Astrocyte (in vitro differentiated cells and primary cell): Measurements from ENCODE around the gene PPP1R15B. TPM values are rescaled to one million over a fixed set of nuclear protein-coding genes. Genes with fewer than 3 reads are reported as not detected.

ENCODE experiments used
- DNase-seq: peaks from one replicate; pipeline ENCODE4 v3.0.0-alpha.2; 2010; ENCODE audit warnings: low read depth
- FAIRE-seq: peaks from 2 replicates; lab custom pipeline; 2011; peaks lifted over from hg19 to GRCh38; lab: Jason Lieb, UNC
- H2AFZ ChIP-seq: 2 replicates; pipeline ENCODE4 v1.6.0; 2012; ENCODE audit warnings: low read depth, low read length, inconsistent platforms
- H3K27ac ChIP-seq: 2 replicates; pipeline ENCODE4 v1.5.1; 2011; ENCODE audit warnings: low read depth, low read length, inconsistent platforms
- H3K27me3 ChIP-seq: 2 replicates; pipeline ENCODE4 v1.6.0; 2011; ENCODE audit warnings: low read length, inconsistent platforms; ENCODE audit not compliant: insufficient read depth
- H3K36me3 ChIP-seq: 2 replicates; pipeline ENCODE4 v1.5.1; 2011; ENCODE audit warnings: low read length, inconsistent platforms; ENCODE audit not compliant: insufficient read depth
- H3K4me1 ChIP-seq: 2 replicates; pipeline ENCODE4 v1.5.1; 2011; ENCODE audit warnings: low read length, inconsistent platforms; ENCODE audit not compliant: insufficient read depth
- H3K4me2 ChIP-seq: 2 replicates; pipeline ENCODE4 v1.6.0; 2012; ENCODE audit warnings: low read length, inconsistent platforms
- H3K4me3 ChIP-seq: 2 replicates; pipeline ENCODE4 v1.5.1; 2011; ENCODE audit warnings: low read depth, mild to moderate bottlenecking, low read length, inconsistent platforms; ENCODE audit not compliant: insufficient read depth
- H3K79me2 ChIP-seq: 2 replicates; pipeline ENCODE4 v1.6.0; 2012; ENCODE audit warnings: mild to moderate bottlenecking, low read length, inconsistent platforms; ENCODE audit not compliant: insufficient read depth
- H3K9ac ChIP-seq: 2 replicates; pipeline ENCODE4 v1.6.0; 2012; ENCODE audit warnings: mild to moderate bottlenecking, low read length, inconsistent platforms
- H3K9me3 ChIP-seq: 2 replicates; pipeline ENCODE4 v1.5.1; 2012; ENCODE audit warnings: low read depth, mild to moderate bottlenecking, low read length, inconsistent platforms; ENCODE audit not compliant: insufficient read depth
- H4K20me1 ChIP-seq: 2 replicates; pipeline ENCODE4 v1.6.0; 2012; ENCODE audit warnings: low read length, inconsistent platforms; ENCODE audit not compliant: insufficient read depth
- H3K27ac Mint-ChIP-seq: one replicate; pipeline ENCODE4 v1.8.0; 2021; ENCODE audit warnings: mild to moderate bottlenecking, mixed read lengths; ENCODE audit not compliant: unreplicated experiment
- H3K27me3 Mint-ChIP-seq: one replicate; pipeline ENCODE4 v1.8.0; 2021; ENCODE audit warnings: low read depth, mixed read lengths; ENCODE audit not compliant: unreplicated experiment
- H3K36me3 Mint-ChIP-seq: one replicate; pipeline ENCODE4 v1.8.0; 2021; ENCODE audit warnings: low read depth, mixed read lengths; ENCODE audit not compliant: unreplicated experiment
- H3K4me1 Mint-ChIP-seq: one replicate; pipeline ENCODE4 v1.8.0; 2021; ENCODE audit warnings: low read depth, mixed read lengths; ENCODE audit not compliant: unreplicated experiment
- H3K4me3 Mint-ChIP-seq: one replicate; pipeline ENCODE4 v1.8.0; 2021; ENCODE audit warnings: mild to moderate bottlenecking, moderate library complexity, mixed read lengths; ENCODE audit not compliant: unreplicated experiment
- H3K9me3 Mint-ChIP-seq: one replicate; pipeline ENCODE4 v1.8.0; 2021; ENCODE audit warnings: mild to moderate bottlenecking, mixed read lengths; ENCODE audit not compliant: unreplicated experiment
- EZH2 ChIP-seq: IDR thresholded peaks from 2 replicates; pipeline ENCODE4 v1.6.1; 2012; ENCODE audit warnings: mild to moderate bottlenecking, low read length, inconsistent platforms; ENCODE audit not compliant: insufficient read depth
- total RNA-seq: library from RNA; stranded (reverse); gene quantifications from 2 replicates; pipeline ENCODE4 v1.2.1, GENCODE V29; 2021
- TF ChIP-seq, protein P1 (sequence below): IDR thresholded peaks from 2 replicates; pipeline ENCODE4 v1.5.1; 2011; ENCODE audit warnings: low read depth, mild to moderate bottlenecking, inconsistent platforms, low read length, moderate library complexity; ENCODE audit not compliant: insufficient read depth

PPP1R15B gene
- total RNA-seq, 1 donor from 2014 or later, result 38.8 TPM

DNA sequence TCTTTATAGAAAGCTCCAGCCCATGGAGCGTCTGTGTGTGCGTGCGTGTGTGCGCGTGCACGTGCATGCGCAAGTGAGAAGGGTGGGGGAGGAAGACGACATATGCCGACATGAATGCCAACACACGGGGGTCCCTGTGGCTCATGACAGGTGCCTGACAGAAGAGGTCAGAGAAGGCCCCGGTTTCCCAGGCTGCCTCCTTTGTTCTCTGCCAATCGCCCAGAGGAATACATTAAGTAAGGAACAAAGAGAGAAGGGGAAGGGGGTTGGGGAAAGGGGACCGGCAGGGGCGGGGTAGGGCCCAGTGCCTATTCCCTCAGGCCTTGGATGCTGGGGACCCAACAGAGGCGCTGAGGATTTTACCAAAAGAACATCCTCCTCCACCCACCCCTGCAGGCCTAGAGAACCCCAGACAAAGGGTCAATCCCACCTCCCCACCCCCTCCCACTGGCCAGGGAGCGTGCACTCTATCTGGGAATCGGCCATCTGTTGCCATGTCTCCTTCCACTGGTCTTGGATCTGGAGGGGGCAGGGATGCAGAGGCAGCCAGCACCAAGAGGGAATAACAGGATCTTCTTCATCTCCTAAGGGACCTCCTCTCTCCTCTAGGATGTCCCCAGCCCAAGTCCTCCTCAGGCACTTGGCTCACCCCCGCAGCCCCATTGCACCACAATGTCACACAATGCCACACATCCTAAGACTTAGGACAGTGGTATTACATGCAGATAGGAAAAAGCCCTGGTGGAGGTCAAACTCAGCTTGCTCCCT is 43.6 kb upstream of the PPP1R15B start:
- no peaks in the 10 kb centered on the region for H3K9me3 ChIP-seq
- H2AFZ ChIP-seq, result no peak overlapping the region
- no peak overlapping the region for H3K27ac ChIP-seq
- Mint-ChIP-seq H3K27ac (no peak overlapping the region), H3K4me3 (no peak overlapping the region), H3K4me1 (peaks cover 2% of the 10 kb centered on the region), H3K27me3 (peaks cover 9% of the 10 kb centered on the region), H3K36me3 (peaks cover 38% of the 10 kb centered on the region), H3K9me3 (peaks cover 2% of the 10 kb centered on the region)
- no peaks in the 10 kb centered on the region for H3K79me2 ChIP-seq
- H3K27me3 ChIP-seq, result peaks cover 3% of the 10 kb centered on the region
- H3K36me3 ChIP-seq, result no peaks in the 10 kb centered on the region
- no peaks in the 10 kb centered on the region for H3K4me1 ChIP-seq
- no peak overlapping the region for H3K9ac ChIP-seq
- FAIRE-seq, result no peak
- DNase-seq, result no peak
- TF ChIP-seq, protein P1, sequence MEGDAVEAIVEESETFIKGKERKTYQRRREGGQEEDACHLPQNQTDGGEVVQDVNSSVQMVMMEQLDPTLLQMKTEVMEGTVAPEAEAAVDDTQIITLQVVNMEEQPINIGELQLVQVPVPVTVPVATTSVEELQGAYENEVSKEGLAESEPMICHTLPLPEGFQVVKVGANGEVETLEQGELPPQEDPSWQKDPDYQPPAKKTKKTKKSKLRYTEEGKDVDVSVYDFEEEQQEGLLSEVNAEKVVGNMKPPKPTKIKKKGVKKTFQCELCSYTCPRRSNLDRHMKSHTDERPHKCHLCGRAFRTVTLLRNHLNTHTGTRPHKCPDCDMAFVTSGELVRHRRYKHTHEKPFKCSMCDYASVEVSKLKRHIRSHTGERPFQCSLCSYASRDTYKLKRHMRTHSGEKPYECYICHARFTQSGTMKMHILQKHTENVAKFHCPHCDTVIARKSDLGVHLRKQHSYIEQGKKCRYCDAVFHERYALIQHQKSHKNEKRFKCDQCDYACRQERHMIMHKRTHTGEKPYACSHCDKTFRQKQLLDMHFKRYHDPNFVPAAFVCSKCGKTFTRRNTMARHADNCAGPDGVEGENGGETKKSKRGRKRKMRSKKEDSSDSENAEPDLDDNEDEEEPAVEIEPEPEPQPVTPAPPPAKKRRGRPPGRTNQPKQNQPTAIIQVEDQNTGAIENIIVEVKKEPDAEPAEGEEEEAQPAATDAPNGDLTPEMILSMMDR, result no peak
- TF ChIP-seq EZH2, result no peak
- H3K4me2 ChIP-seq, result no peak overlapping the region
- H4K20me1 ChIP-seq, result no peaks in the 10 kb centered on the region
- H3K4me3 ChIP-seq, result no peak overlapping the region

DNA sequence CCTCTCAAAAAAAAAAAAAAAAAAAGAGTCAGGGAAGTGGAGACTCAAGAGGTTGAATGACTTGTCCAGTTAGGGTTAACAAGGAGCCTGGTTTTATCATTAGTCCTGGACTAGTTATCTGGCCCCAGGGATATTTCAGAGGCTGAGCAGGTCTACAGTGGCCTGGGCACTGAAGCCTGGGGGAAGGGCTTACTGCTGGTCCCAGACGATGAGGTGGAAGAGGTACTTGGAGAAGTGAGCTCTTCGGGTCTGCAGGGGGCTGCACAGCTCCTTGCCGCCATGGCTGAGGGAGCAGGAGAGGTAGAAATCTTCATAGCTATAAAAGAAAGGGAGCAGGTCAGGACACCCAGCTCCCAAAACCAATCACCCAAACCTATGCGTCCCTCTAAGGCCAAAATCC is 42.9 kb upstream of the PPP1R15B start:
- no peak for DNase-seq
- Mint-ChIP-seq H3K9me3 (no peaks in the 10 kb centered on the region), H3K36me3 (peaks cover 35% of the 10 kb centered on the region), H3K27me3 (peaks cover 9% of the 10 kb centered on the region), H3K4me1 (no peaks in the 10 kb centered on the region), H3K4me3 (no peak overlapping the region), H3K27ac (no peak overlapping the region)
- no peaks in the 10 kb centered on the region for H4K20me1 ChIP-seq
- no peak overlapping the region for H3K9ac ChIP-seq
- H3K27ac ChIP-seq, result no peak overlapping the region
- FAIRE-seq, result no peak
- no peak overlapping the region for H3K4me2 ChIP-seq
- no peak overlapping the region for H3K4me3 ChIP-seq
- TF ChIP-seq, protein P1, result no peak
- TF ChIP-seq EZH2, result no peak
- no peak overlapping the region for H2AFZ ChIP-seq
- no peaks in the 10 kb centered on the region for H3K79me2 ChIP-seq
- H3K9me3 ChIP-seq, result no peaks in the 10 kb centered on the region
- H3K27me3 ChIP-seq, result peaks cover 3% of the 10 kb centered on the region
- H3K4me1 ChIP-seq, result no peaks in the 10 kb centered on the region
- no peaks in the 10 kb centered on the region for H3K36me3 ChIP-seq

DNA sequence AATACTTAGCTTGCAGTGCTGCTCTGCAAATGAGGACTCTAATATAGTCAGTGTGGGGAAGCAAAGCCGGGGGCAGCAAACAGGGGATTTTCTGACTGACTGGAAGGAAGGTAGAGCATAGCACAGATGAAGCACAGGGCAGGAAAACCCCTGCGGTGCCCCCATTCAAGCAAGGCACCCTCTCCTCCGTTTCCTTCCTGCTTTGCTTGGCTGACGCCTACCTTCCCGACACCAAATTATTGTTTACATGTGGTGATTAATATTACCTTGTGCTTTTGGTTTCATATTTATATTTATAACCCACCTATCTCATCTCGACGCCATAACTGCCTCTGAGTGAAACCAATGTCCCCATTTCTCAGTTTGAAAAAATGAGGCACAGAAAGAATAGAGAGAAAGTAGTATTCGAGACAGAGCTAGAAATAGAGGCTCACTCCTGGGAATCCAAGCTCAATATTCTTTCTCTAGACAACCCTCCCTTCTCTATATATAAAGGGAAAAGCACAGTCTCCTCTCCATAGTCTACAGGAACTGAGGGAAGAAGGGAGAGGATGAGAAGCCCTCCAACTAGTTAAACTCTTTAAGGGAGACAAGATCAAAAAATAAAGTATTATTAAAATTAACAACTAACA is 41.6 kb upstream of the PPP1R15B start:
- H3K4me3 Mint-ChIP-seq, result no peak overlapping the region
- Histone ChIP-seq H2AFZ (no peak overlapping the region), H3K27ac (no peak overlapping the region), H3K79me2 (no peaks in the 10 kb centered on the region), H3K9ac (no peak overlapping the region), H3K27me3 (peaks cover 3% of the 10 kb centered on the region), H3K4me1 (no peaks in the 10 kb centered on the region), H3K4me2 (no peak overlapping the region), H4K20me1 (no peaks in the 10 kb centered on the region), H3K36me3 (no peaks in the 10 kb centered on the region), H3K4me3 (no peak overlapping the region), H3K9me3 (no peaks in the 10 kb centered on the region)
- H3K4me1 Mint-ChIP-seq, result no peaks in the 10 kb centered on the region
- no peak overlapping the region for H3K27ac Mint-ChIP-seq
- peaks cover 39% of the 10 kb centered on the region for H3K36me3 Mint-ChIP-seq
- FAIRE-seq (no peak), DNase-seq (no peak)
- peaks cover 8% of the 10 kb centered on the region for H3K27me3 Mint-ChIP-seq
- TF ChIP-seq, protein P1, result no peak
- no peak for TF ChIP-seq EZH2
- H3K9me3 Mint-ChIP-seq, result no peaks in the 10 kb centered on the region
